DMS53 treated with DMSO at 0.1 percent for 48 hours (cell line): ENCODE results near the gene BBLN.
"Not testable (repeated sequence)": the region's sequence is repeated elsewhere in the genome, so short reads cannot be mapped to it uniquely, and the experiment has no call there.

Experiments
- DNase-seq: peaks from one replicate; lab custom pipeline; 2025; ENCODE audit not compliant: unreplicated experiment; lab: John Stamatoyannopoulos, UW

The BBLN gene

DNA sequence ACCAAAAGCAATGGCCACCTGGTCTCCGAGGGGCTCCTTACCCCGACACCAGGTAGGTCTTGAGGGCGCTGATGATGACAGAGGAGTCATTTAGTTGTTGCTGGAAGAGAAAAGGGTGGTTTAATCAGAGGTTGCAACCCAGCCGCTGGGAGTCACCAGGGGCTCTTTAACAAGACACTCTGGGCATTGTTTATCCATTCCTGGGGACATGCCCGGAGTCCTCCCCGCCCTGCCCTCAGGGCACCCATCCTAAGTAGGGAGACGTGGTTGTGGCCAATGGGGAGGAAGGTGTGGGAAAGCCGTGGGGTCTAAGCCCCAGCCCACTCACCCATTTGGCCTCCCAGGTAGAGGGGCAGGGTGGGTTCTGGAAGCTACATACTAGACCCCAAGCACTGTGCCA, 35.6 kb upstream of the BBLN start:
- DNase-seq: no peak

GRCh38 chr9:128124873-128125579, 35.0 kb upstream of the BBLN start:
- DNase-seq: peak; percentile 15

GRCh38 chr9:128125580-128126354, 34.3 kb upstream of the BBLN start:
- no peak for DNase-seq

DNA sequence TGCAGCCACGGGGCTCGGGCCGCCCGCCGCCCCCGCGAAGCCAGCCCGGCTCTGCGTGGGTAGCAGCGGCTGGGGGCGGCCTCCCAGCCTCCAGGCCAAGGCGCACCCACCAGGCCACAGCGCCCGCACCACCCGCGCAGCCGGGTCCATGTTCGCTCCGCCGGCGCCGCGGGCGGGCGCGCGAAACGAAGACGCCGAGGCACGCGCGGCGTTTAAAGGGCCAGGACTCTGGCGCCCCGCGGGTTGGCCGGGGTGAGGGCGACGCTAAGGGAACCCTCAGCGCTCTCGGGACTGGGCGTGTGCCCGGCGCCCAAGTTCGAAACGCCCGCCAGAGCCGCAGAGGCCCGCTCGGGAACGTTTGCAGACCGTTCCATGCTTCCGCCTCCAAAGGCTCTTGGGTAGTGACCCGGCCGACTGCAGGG, 32.5 kb upstream of the BBLN start, which contains the start of gene PTGES2:
Gene PTGES2 (minus strand): TSS at position 162 of the 422 bp plus-strand sequence. CDS start 12 bp downstream, at position 150.
- peak; percentile 70 for DNase-seq

GRCh38 chr9:128127990-128128835, 31.9 kb upstream of the BBLN start:
- DNase-seq: peak; percentile 80

DNA sequence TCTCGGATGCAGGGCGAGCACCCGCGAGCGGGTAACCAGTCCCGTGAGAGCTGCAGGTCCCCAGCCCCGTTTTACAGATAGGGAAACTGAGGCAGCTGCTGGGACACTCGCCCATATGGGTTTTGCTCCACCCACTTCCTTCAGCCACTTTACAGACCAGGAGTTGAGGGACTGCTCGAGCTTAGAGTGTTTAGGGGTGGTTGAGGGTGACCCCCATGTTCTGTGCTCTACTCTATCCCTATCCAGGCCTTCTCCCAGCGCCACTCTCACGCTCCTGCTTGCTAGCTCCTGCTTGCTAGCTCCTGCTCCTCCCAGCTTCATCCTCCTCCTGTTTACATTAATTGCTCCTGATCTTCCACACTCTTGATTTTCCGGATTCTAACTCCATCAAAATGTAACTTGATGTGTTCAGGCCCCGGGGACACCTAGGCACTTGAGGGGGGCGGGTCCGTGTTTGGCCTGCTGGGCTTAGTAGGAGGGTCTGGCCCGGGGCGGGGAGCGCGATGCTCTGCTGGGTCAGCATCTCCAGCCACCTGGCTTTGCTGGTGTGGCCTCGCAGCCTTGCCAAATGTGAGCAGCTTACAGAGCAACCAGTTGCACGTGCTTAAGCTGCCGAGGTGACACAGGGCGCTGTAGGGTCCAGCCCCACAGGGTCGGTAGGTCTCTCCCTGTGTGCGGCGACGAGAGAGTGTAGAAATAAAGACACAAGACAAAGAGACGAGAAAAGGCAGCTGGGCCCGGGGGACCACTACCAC, 31.1 kb upstream of the BBLN start:
- DNase-seq: no peak

DNA sequence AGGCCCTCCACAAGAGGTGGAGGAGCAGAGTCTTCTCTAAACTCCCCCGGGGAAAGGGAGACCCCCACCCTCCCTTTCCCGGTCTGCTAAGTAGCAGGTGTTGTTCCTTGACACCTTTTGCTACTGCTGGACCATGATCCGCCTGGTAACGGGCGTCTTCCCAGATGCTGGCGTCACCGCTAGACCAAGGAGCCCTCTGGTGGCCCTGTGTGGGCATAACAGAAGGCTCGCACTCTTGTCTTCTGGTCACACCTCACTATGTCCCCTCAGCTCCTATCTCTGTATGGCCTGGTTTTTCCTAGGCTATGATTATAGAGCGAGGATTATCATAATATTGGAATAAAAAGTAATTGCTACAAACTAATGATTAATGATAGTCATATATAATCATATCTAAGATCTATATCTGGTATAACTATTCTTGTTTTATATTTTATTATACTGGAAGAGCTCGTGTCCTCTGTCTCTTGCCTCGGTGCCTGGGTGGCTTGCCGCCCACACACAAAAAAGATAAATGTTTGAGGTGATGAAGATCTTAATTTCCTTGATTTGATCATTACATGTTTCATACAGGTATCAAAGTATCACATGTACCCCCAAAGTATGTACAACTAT, 30.0 kb upstream of the BBLN start:
- not testable (repeated sequence) for DNase-seq

DNA sequence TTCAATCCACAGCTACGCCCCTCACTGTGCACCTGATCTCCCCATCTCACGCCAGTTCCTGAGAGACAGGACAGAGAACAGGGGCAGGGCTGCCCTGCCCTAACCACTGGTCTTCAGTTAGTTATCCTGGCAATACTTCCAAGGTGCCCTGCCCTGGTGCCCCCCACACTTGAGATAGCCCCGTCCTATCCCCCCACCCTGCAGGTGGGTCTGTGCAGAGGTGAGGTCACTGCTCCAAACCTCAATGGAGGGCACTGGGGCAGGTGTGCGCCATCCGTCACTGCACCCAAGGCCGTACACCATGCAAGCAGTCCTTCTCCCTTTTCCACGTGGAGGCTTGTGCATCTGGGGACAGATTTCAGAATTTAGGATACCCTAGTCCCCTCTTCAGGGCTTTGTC, 29.4 kb upstream of the BBLN start:
- not testable (repeated sequence) for DNase-seq

DNA sequence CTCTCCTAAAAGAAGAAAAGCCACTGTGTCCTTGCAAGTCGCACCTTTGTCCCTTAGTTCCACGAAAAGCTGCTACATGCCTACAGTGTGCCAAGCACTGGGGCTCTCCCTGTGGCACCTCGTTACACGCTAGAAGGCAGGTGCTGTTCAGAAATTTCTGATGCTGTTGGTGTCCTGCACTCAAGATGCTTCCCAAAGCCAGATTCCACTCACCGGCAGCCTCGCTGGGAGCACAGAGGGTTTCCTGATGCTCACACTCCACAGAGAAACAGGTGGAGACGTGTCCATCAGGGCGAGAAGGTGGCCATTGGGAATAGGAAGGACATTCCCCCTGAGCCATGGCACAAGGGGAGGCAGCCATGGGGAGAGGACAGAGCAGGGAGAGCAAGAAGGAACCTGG, 28.7 kb upstream of the BBLN start:
- not testable (repeated sequence) for DNase-seq

DNA sequence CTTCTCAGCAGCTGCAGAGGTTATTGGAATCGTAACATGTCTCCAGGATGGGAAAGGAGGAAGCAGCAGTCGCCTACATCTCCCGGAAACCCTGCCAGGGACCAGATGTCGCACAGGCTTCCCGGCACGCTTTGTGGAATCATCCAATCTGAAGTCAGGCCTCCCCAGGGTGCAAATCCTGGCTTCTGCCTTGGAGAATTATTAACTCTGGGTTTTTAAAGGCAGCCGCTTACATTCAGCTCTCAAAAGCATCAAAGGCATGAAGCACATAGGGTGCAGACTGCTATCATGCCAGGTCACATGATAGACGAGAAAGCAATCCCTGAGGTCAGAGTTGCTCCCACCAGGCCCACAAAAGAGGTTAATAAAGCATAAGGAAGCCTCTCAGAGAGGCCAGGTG, 27.9 kb upstream of the BBLN start:
- DNase-seq: peak; percentile 93

DNA sequence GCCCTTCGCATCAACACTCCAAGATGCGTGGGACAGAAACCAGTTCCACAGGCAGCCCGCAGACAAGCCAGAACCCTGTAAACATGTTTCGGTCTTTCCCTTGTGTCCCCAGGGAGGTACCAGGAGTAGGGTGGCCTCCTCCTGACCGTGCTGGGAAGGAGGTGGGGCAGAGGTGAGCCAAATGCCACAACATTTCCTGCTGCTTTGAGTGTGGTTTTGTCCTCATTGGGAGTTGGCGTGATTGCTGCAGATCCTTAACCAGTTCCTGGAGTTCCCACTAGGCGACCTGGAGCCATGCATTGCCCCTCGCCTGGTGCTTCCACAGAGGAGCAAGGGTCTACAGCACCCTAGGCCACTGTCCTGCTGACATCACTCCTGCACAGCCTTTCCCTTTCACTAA, 24.5 kb upstream of the BBLN start:
- DNase-seq: not testable (repeated sequence)

DNA sequence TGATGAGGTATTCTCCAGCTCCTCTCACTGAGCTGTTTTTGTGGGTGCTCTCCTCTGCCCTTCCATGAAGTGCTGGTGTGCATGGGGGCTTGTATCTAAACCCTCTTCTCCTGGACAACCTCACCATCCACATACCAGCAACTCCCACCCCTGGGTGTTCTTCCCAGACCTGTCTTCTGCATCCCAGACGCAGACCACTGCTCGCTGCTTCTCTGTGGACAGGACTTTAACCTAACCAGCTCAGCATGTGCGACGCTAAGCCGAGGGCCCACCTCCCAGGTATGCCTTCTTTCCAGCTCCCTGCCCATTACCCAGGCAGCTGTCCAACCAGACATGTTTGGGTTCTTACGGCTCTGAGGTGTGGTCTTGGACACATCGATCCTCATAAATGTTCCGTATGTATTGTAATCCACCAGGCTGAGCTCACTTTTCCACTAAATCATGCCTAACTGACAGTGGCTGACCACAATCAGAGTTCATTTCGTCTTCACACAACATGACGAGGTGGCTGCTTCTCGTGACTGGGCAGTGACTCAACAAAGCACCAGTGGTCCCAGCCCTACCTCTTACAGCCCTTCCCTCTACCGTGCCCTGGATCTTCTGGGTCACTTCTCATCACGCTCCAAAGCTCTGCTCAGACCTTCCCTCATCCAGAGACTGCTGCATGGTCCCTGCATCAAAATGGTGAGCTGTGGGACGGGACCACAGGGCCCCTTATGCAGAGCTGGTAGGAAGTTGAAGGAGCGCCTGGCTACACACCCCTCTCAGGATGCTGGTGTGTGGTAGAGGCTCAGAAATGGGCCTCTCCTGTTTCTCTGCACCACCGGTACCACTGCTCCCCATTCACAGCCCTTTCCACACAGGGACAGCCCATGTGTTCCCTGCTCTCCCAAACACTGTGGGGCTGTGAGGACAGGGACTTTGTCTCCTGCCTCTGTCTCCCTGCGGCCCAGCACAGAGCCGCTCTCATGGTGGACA, 23.0 kb upstream of the BBLN start:
- no peak for DNase-seq

DNA sequence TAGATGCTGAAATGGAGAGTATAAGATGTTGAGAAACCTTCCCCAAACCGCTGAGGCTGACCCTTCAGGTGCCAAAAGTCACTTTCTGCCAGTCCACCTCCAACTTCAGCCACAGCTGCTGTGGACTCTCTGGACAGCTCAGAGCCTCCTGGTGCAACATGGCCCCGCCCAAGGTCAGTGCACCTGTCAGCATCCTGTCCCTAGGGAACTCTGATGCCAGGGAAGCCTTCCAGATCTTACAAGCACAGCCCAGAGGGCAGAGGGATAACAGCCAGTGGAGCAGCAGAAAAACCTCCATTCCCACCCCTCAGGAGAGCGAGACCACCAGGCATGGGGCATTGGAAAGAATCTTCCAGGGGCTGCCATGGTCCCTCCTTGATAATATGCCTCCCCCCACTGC, 22.1 kb upstream of the BBLN start:
- DNase-seq: no peak

- no peak for DNase-seq
Measured at GRCh38 chr9:128139621-128140020, 20.4 kb upstream of the BBLN start.

- no peak for DNase-seq
Measured at GRCh38 chr9:128141604-128142003, 18.5 kb upstream of the BBLN start.

GRCh38 chr9:128142061-128142460, 18.0 kb upstream of the BBLN start:
- no peak for DNase-seq

GRCh38 chr9:128142596-128142995, 17.5 kb upstream of the BBLN start:
- DNase-seq: no peak

DNA sequence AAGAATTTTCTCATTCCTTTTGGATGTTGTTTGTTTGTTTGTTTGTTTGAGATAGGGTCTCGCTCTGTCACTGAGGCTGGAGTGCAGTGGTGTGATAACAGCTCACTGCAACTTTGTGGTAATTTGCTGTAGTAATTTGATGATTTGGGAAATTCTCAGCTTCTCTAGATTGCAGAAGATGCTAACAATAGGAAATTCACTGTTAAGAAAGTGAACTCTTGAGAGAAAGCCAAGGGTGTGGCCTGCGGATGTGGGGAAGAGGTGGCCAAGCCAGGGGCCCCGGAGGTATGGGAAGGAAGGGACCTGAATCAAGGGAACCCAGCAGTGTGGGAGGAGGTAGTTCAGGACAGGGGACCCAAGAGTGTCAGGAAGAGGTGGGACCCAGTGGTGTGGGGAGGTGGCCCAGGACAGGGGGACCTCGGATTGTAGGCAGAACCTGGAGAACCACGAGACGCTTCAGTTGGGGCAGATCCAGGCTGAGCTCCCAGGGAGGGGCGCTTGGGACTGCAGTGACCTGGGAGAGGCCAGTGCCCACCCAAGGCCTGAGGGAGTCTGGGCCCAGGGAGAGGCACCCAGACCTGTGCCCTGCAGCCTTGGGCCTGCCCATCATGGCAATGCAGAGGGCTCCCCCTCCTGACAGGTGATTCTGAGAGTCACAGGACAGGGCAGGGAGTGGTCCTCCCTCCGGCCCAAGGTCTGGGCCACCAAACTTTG, 16.4 kb upstream of the BBLN start:
- no peak for DNase-seq
